GM12892 (cell line): ENCODE data around the gene TGFBI.

Experiments used
- DNase-seq: peaks from one replicate; pipeline ENCODE4 v3.0.0; 2011; ENCODE audit not compliant: insufficient read length
- FAIRE-seq: peaks from 2 replicates; lab custom pipeline; 2011; peaks lifted over from hg19 to GRCh38; lab: Jason Lieb, UNC
- POLR2A ChIP-seq: IDR thresholded peaks from 2 replicates; pipeline ENCODE4 v1.6.1; 2011; ENCODE audit warnings: low read depth, low read length, control low read depth
- POLR2AphosphoS5 ChIP-seq: IDR thresholded peaks from 2 replicates; pipeline ENCODE4 v1.6.1; 2011; ENCODE audit warnings: low read depth, low read length, control low read depth
- TAF1 ChIP-seq: IDR thresholded peaks from 2 replicates; pipeline ENCODE4 v1.6.1; 2011; ENCODE audit warnings: low read depth, mild to moderate bottlenecking, control low read depth, low read length, borderline replicate concordance

The TGFBI gene

GRCh38 chr5:135993335-135993879, 35.4 kb upstream of the TGFBI start:
- FAIRE-seq, result no peak
- DNase-seq, result no peak
- TF ChIP-seq POLR2A, result no peak
- TF ChIP-seq TAF1, result no peak
- no peak for TF ChIP-seq POLR2AphosphoS5

- TF ChIP-seq POLR2A (no peak), TAF1 (no peak), POLR2AphosphoS5 (no peak)
- no peak for FAIRE-seq
- no peak for DNase-seq
These were observed 34.7 kb upstream of the TGFBI start for GRCh38 chr5:135993880-135994636.

- TF ChIP-seq POLR2A (no peak), POLR2AphosphoS5 (no peak), TAF1 (no peak)
- DNase-seq (no peak), FAIRE-seq (no peak)
These were observed 32.8 kb upstream of the TGFBI start for GRCh38 chr5:135995976-135996375.

- DNase-seq (no peak), FAIRE-seq (no peak)
- no peak for TF ChIP-seq POLR2AphosphoS5
- TF ChIP-seq TAF1, result no peak
- no peak for TF ChIP-seq POLR2A
These were observed 32.2 kb upstream of the TGFBI start for GRCh38 chr5:135996611-135997010.

- TF ChIP-seq POLR2AphosphoS5 (no peak), POLR2A (no peak), TAF1 (no peak)
- DNase-seq, result no peak
- FAIRE-seq, result no peak
These were observed 31.0 kb upstream of the TGFBI start for GRCh38 chr5:135997673-135998335.

GRCh38 chr5:135998889-135999288, 29.9 kb upstream of the TGFBI start:
- no peak for TF ChIP-seq POLR2A
- TF ChIP-seq POLR2AphosphoS5, result no peak
- TF ChIP-seq TAF1, result no peak
- no peak for DNase-seq
- no peak for FAIRE-seq

- FAIRE-seq, result no peak
- TF ChIP-seq TAF1 (no peak), POLR2AphosphoS5 (no peak), POLR2A (no peak)
- no peak for DNase-seq
These were observed 29.2 kb upstream of the TGFBI start for GRCh38 chr5:135999406-136000139.

- TF ChIP-seq POLR2A, result no peak
- no peak for TF ChIP-seq TAF1
- no peak for TF ChIP-seq POLR2AphosphoS5
- FAIRE-seq, result no peak
- no peak for DNase-seq
These were observed 28.6 kb upstream of the TGFBI start for GRCh38 chr5:136000147-136000546.

- no peak for FAIRE-seq
- no peak for TF ChIP-seq POLR2AphosphoS5
- no peak for TF ChIP-seq POLR2A
- no peak for TF ChIP-seq TAF1
- DNase-seq, result no peak
These were observed 27.9 kb upstream of the TGFBI start for GRCh38 chr5:136000932-136001331.

- no peak for FAIRE-seq
- DNase-seq, result no peak
- no peak for TF ChIP-seq POLR2A
- no peak for TF ChIP-seq TAF1
- no peak for TF ChIP-seq POLR2AphosphoS5
These were observed 27.3 kb upstream of the TGFBI start for GRCh38 chr5:136001466-136001981.

- FAIRE-seq, result no peak
- TF ChIP-seq POLR2AphosphoS5 (no peak), POLR2A (no peak), TAF1 (no peak)
- DNase-seq, result no peak
These were observed 24.4 kb upstream of the TGFBI start for GRCh38 chr5:136004436-136004835.
